IMR-90 (cell line): ENCODE measurements around the gene HOXA3. TPM values are rescaled to one million over a fixed set of nuclear protein-coding genes. Genes with fewer than 3 reads are reported as not detected.

Experiments used
- ATAC-seq: fragments of 200-7000 bp; cut with Tn5 transposase; 2 replicates; pipeline ENCODE4 v1.9.1; 2020; ENCODE audit warnings: low read depth, mild to moderate bottlenecking, moderate library complexity
- BruUV-seq: library from RNA; stranded (reverse); fragments of 400-500 nt; replicated peaks from 2 replicates; lab custom pipeline; 2021; lab: Mats Ljungman, UMichigan
- CTCF ChIA-PET: fragments of 300-600 bp; formaldehyde crosslinking; extraction: SDS; loops from one replicate; lab custom pipeline; 2021; ENCODE audit warnings: antibody characterized with exemption; lab: Yijun Ruan, JAX
- POLR2A ChIA-PET: fragments of 300-600 bp; sonication (Branson Sonifier 250); formaldehyde crosslinking; loops from one replicate; lab custom pipeline; 2022; ENCODE audit warnings: antibody characterized with exemption; ENCODE audit not compliant: unreplicated experiment; lab: Charles Lee
- DNase-seq: peaks from one replicate; pipeline ENCODE4 v3.0.0; 2013
- H2AFZ ChIP-seq: replicated peaks from 2 replicates; pipeline ENCODE3; 2013; ENCODE audit warnings: low read length, mild to moderate bottlenecking; ENCODE audit not compliant: poor library complexity
- H2AK5ac ChIP-seq: 2 replicates; pipeline ENCODE4 v1.6.1; 2013; ENCODE audit warnings: low read depth, low read length, inconsistent platforms
- H2AK9ac ChIP-seq: replicated peaks from 2 replicates; pipeline ENCODE3; 2013; ENCODE audit warnings: mild to moderate bottlenecking, low read depth, low read length, moderate library complexity; ENCODE audit not compliant: poor library complexity
- H2BK120ac ChIP-seq: 2 replicates; pipeline ENCODE4 v1.6.1; 2013; ENCODE audit warnings: low read depth, low read length, inconsistent platforms
- H2BK15ac ChIP-seq: 3 replicates; pipeline ENCODE4 v1.6.1; 2013; ENCODE audit warnings: low read depth, low read length, inconsistent platforms
- H2BK20ac ChIP-seq: 2 replicates; pipeline ENCODE4 v1.6.1; 2013; ENCODE audit warnings: low read depth, mild to moderate bottlenecking, inconsistent platforms, low read length, moderate library complexity
- H2BK5ac ChIP-seq: 2 replicates; pipeline ENCODE4 v1.6.1; 2013; ENCODE audit warnings: mild to moderate bottlenecking, low read depth, low read length, inconsistent platforms; ENCODE audit not compliant: poor library complexity, severe bottlenecking
- H3K14ac ChIP-seq: replicated peaks from 2 replicates; pipeline ENCODE4 v1.6.1; 2013; ENCODE audit warnings: low read depth, low read length, inconsistent platforms
- H3K18ac ChIP-seq: 2 replicates; pipeline ENCODE4 v1.6.1; 2013; ENCODE audit warnings: low read depth, low read length, control low read depth
- H3K23ac ChIP-seq: 2 replicates; pipeline ENCODE4 v1.6.1; 2013; ENCODE audit warnings: low read depth, low read length, inconsistent platforms
- H3K27ac ChIP-seq: 2 replicates; pipeline ENCODE4 v1.5.1; 2013; ENCODE audit warnings: mild to moderate bottlenecking, control low read depth, low read length; ENCODE audit not compliant: insufficient read depth
- H3K27me3 ChIP-seq: 2 replicates; pipeline ENCODE4 v1.6.1; 2013; ENCODE audit warnings: low read length; ENCODE audit not compliant: control insufficient read depth, insufficient read depth
- H3K36me3 ChIP-seq: 2 replicates; pipeline ENCODE4 v1.6.1; 2013; ENCODE audit warnings: low read length, mixed read lengths; ENCODE audit not compliant: control insufficient read depth, insufficient read depth
- H3K4ac ChIP-seq: 2 replicates; pipeline ENCODE4 v1.6.1; 2013; ENCODE audit warnings: low read depth, low read length, inconsistent platforms
- H3K4me1 ChIP-seq: 2 replicates; pipeline ENCODE4 v1.6.1; 2013; ENCODE audit warnings: low read length, mixed read lengths; ENCODE audit not compliant: control insufficient read depth, insufficient read depth
- H3K4me2 ChIP-seq: 2 replicates; pipeline ENCODE4 v1.6.1; 2013; ENCODE audit warnings: low read depth, mild to moderate bottlenecking, control low read depth, low read length, moderate library complexity
- H3K4me3 ChIP-seq: 2 replicates; pipeline ENCODE4 v1.5.1; 2013; ENCODE audit warnings: low read depth, mild to moderate bottlenecking, control low read depth, low read length, moderate library complexity; ENCODE audit not compliant: insufficient read depth
- H3K56ac ChIP-seq: 2 replicates; pipeline ENCODE4 v1.6.1; 2013; ENCODE audit warnings: low read length, inconsistent platforms; ENCODE audit not compliant: insufficient read depth; ENCODE audit errors: extremely low read depth
- H3K79me1 ChIP-seq, 2 experiments: 2 replicates each; pipeline ENCODE4 v1.6.1; 2013; ENCODE audit warnings: low read length in 2 of 2, inconsistent platforms in 1 of 2, low read depth in 1 of 2
- H3K9ac ChIP-seq: 2 replicates; pipeline ENCODE4 v1.6.1; 2013; ENCODE audit warnings: low read depth, low read length, control low read depth
- H3K9me1 ChIP-seq: 2 replicates; pipeline ENCODE4 v1.6.1; 2013; ENCODE audit warnings: low read length, inconsistent platforms; ENCODE audit not compliant: insufficient read depth
- H3K9me3 ChIP-seq: 2 replicates; pipeline ENCODE4 v1.6.1; 2013; ENCODE audit warnings: low read length; ENCODE audit not compliant: control insufficient read depth, insufficient read depth
- H4K20me1 ChIP-seq: 2 replicates; pipeline ENCODE4 v1.6.1; 2013; ENCODE audit warnings: low read length, inconsistent platforms; ENCODE audit not compliant: insufficient read depth
- H4K5ac ChIP-seq: 2 replicates; pipeline ENCODE4 v1.6.1; 2013; ENCODE audit warnings: mild to moderate bottlenecking, low read depth, low read length, control low read depth
- H4K8ac ChIP-seq, 2 experiments: 2 replicates each; pipeline ENCODE4 v1.6.1; 2013; ENCODE audit warnings: low read depth in 2 of 2, low read length in 2 of 2, control low read depth in 1 of 2, inconsistent platforms in 1 of 2
- H4K91ac ChIP-seq: 2 replicates; pipeline ENCODE4 v1.6.1; 2013; ENCODE audit warnings: low read depth, low read length, inconsistent platforms; ENCODE audit not compliant: insufficient read depth
- CEBPB ChIP-seq: IDR thresholded peaks from 2 replicates; pipeline ENCODE4 v1.6.1; 2012; ENCODE audit warnings: low read depth, low read length, improper control_type of control experiment
- whole genome bisulfite sequencing, 2 experiments: methylation state at CpG; one replicate each; pipeline versions ENCODE4 v1.1.5 to v1.1.7; 2013; ENCODE audit warnings: missing lambda C conversion rate in 2 of 2; ENCODE audit not compliant: insufficient read length in 1 of 2; ENCODE audit errors: extremely low coverage in 2 of 2; 5-methylcytosine and 5-hydroxymethylcytosine counted together
- dilution Hi-C: fragments of 300-500 bp; cut with HindIII; formaldehyde crosslinking; loops from one replicate; pipeline ENCODE4 v1.14.3; 2018; ENCODE audit warnings: low sequenced_read_pairs; ENCODE audit not compliant: unreplicated experiment
- in situ Hi-C: fragments of 300-500 bp; cut with MboI; formaldehyde crosslinking; loops from 3 replicates; pipeline ENCODE4 v1.14.3; 2019; ENCODE audit warnings: low sequenced_read_pairs, inconsistent platforms, mixed read lengths
- intact Hi-C: fragments of 100-400 bp; cut with micrococcal nuclease; formaldehyde crosslinking; loops from 2 replicates; pipeline ENCODE4 v1.10.0; 2022
- polyA plus RNA-seq, 3 experiments: library from polyadenylated mRNA; depleted of rRNA; stranded (reverse); fragments of >200 nt; gene quantifications; 2 replicates each; pipeline ENCODE4 v1.2.3, GENCODE V29; 2012; ENCODE audit warnings: low replicate concordance in 1 of 3
- total RNA-seq: library from RNA; depleted of rRNA; stranded (reverse); fragments of >200 nt; gene quantifications from 2 replicates; pipeline ENCODE4 v1.2.3, GENCODE V29; 2012

HOXA3 gene
- total and polyA plus RNA-seq, 2 of the 4 experiments (the other 2 are of a cell fraction): 0.90 to 5.4 TPM

DNA sequence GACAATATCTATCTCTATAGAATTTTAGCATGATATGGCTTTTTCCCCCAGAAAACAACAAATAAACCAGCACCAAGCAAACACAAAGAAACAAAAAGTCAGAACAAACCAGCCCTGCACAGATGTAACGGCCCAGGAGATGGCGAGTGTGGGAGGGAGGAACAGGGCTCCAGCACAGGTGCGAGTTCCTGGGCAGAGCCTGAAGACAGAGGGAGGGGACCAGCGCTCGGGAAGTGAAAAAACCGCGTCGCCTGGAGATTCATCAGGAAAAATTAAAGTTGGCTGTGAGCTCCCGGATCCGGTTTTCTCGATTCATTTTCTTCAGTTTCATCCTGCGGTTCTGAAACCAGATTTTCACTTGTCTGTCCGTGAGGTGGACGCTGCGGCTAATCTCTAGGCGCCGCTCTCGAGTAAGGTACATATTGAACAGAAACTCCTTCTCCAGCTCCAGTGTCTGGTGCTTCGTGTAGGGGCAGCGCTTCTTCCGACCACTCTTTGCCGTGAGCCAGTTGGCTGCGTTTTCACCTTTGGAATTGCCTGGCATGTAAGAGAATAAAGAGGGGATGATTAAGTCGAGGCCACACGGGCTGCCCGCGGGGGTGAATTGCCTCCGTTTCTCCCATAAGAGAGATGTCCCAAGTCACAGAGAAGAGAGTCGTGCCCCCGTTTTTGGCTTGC, 19.4 kb upstream of the HOXA3 start:
- ChIA-PET POLR2A (no interaction called here), CTCF (no interaction called here)
- no peak for TF ChIP-seq CEBPB
- Histone ChIP-seq H3K9me1 (no peaks in the 10 kb centered on the region), H2AK5ac (no peak overlapping the region), H4K8ac (no peak overlapping the region), H3K4me2 (no peak overlapping the region), H3K9ac (no peak overlapping the region), H2BK120ac (no peak overlapping the region), H3K27ac (no peak overlapping the region), H2BK5ac (no peak overlapping the region), H2AFZ (peak overlapping the region; percentile 16), H2BK15ac (no peak overlapping the region), H3K14ac (no peak overlapping the region), H3K4ac (no peak overlapping the region), H3K23ac (no peak overlapping the region; the same call in 1 of the 2 replicates), H4K20me1 (peaks cover 19% of the 10 kb centered on the region; the same call in 1 of the 2 replicates), H3K36me3 (no peaks in the 10 kb centered on the region), H4K91ac (no peak overlapping the region), H3K9me3 (peaks cover 19% of the 10 kb centered on the region), H3K4me3 (no peak overlapping the region), H3K56ac (no peak overlapping the region), H3K27me3 (peaks cover 93% of the 10 kb centered on the region), H2AK9ac (no peak overlapping the region), H2BK20ac (no peak overlapping the region), H4K5ac (no peak overlapping the region), H3K4me1 (no peaks in the 10 kb centered on the region), H3K18ac (no peak overlapping the region), H3K79me1 (no peaks in the 10 kb centered on the region)
- WGBS, 2 experiments: 12% methylated on average over 15 of the region's 30 CpGs; no CpG with 5 or more reads in 1 of the 2 experiments
- no TSS peak for BruUV-seq
- ATAC-seq: no peak
- intact Hi-C loops (no loop called here), dilution Hi-C loops (no loop called here), in situ Hi-C loops (no loop called here)
- DNase-seq: no peak
